ENCODE results near the gene TCEAL9. TPM values are rescaled to one million over a fixed set of nuclear protein-coding genes. Genes with fewer than 3 reads are reported as not detected.

Gene TCEAL9
- 1 to 10 TPM in 3 of 5 donors, under 1 TPM in 1, not detected in 1; 0.65 to 1.7 (median 1.3) TPM for total RNA-seq
- total RNA-seq (2013), result 0.61 TPM
- 0.04 to 3.6 (median 0.55) reads per million in 29 experiments for total RNA-seq

- no peaks in the 10 kb centered on the region for H3K36me3 ChIP-seq (ENCODE audit: control insufficient read depth in 2 of 2, extremely low read depth in 1 of 2, insufficient read depth in 1 of 2, low read length in 1 of 2)
- POLR2A ChIA-PET, result interaction anchor here (0.7 to 1.1 kb wide), 2 partner anchors 18 to 329 kb away, joined by 3 to 4 read pairs; no protein-coding TSS in a partner anchor
- no peaks in the 10 kb centered on the region for H3K9me3 ChIP-seq
- CTCF ChIA-PET, result interaction anchor here in 1 of 2 donors (0.9 kb wide), 1 partner anchor 108 kb away, joined by 3 read pairs; no protein-coding TSS in a partner anchor
- 0% methylated on average over 9 of the region's 18 CpGs for WGBS (ENCODE audit: insufficient coverage)
- H3K27me3 ChIP-seq (replicated peaks in 1 of 2; ENCODE audit: control insufficient read depth in 2 of 2, extremely low read depth in 1 of 2, insufficient read depth in 2 of 2, low read length in 1 of 2), result no peaks in the 10 kb centered on the region
- no peaks in the 10 kb centered on the region for H3K9me3 Mint-ChIP-seq
- H3K27me3 Mint-ChIP-seq, result peaks cover 5 to 17% of the 10 kb centered on the region in 2 donors
- peak in 1 of 35 experiments; percentile 12 for DNase-seq
- H3K27ac Mint-ChIP-seq, result peak within 1 kb of the TSS in 1 of 2 donors; percentile 75
- ATAC-seq (replicated peaks in 1 of 4), result no peak
- H3K4me1 Mint-ChIP-seq, result peaks cover 5 to 13% (median 11%) of the 10 kb centered on the region in 3 donors
- H3K36me3 Mint-ChIP-seq, result no peaks in the 10 kb centered on the region
- H3K4me3 ChIP-seq (ENCODE audit: control insufficient read depth in 1 of 2, extremely low read depth in 1 of 2, low read length in 1 of 2), result peak within 1 kb of the TSS; percentile 54 to 88
- H3K27ac ChIP-seq (ENCODE audit: low read length), result no peak within 1 kb of the TSS
- peaks cover 0 to 13% of the 10 kb centered on the region in 2 experiments for H3K4me1 ChIP-seq (ENCODE audit: control insufficient read depth in 1 of 2, extremely low read depth in 1 of 2, insufficient read depth in 2 of 2, low read length in 2 of 2)
- H3K4me3 Mint-ChIP-seq, result peak within 1 kb of the TSS; percentile 74 to 86 (median 78)
Observed at GRCh38 chrX:103356130-103356798, at the start of gene TCEAL9. Gene TCEAL9 (plus strand): TSS chrX:103356506. CDS start chrX:103357685, 1,179 bp downstream.

DNA sequence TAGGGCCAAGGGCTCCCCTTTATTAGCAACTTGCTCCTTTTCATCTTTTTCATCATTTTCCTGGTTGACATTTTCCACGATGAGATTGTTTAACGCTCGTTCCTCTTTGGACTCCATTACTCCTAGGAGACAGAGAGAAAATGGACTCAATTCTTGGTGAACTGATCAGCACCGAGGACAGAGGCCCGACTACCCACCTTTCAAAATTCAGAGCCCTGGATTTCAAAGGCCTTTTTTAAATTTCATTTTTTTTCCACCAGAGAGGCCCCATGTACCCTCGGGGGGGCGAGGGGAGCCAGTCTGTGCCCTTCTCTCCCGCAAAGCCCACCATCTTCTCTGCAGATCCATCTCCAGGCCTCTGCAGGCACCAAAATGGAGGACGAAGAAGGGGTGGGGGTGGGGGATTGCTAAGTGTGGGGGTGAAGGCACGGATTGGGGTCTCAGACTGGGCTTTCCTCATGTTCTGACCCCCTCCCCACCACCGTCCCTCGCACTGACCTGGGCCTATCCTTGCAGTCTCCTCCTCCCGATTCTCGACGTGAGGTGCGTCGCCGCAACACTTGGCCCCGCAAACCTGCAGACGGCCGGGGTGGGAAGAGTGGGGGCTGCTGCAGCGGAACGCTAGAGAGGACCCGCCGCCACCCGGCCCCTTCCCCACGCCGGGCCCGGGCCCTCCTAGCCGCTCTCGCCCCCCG, 46.3 kb upstream of the TCEAL9 start:
- DNase-seq (peak in 5 of 35 experiments; percentile 1 to 3 (median 1)), ATAC-seq (replicated peaks in 1 of 4) (peak in 3 of 4 experiments; percentile 4 to 25 (median 14))
- CTCF ChIA-PET, result no interaction called here
- Mint-ChIP-seq H3K4me3 (peak overlapping the region; percentile 28 to 81 (median 80)), H3K9me3 (no peaks in the 10 kb centered on the region), H3K4me1 (peaks cover 1 to 5% (median 4%) of the 10 kb centered on the region in 3 donors), H3K36me3 (peaks cover 4% of the 10 kb centered on the region), H3K27me3 (peaks cover 0 to 6% of the 10 kb centered on the region in 2 donors), H3K27ac (no peak overlapping the region)
- Histone ChIP-seq H3K9me3 (no peaks in the 10 kb centered on the region), H3K4me1 (ENCODE audit: control insufficient read depth in 1 of 2, extremely low read depth in 1 of 2, insufficient read depth in 2 of 2, low read length in 2 of 2) (peaks cover 0 to 13% of the 10 kb centered on the region in 2 experiments), H3K36me3 (ENCODE audit: control insufficient read depth in 2 of 2, extremely low read depth in 1 of 2, insufficient read depth in 1 of 2, low read length in 1 of 2) (no peaks in the 10 kb centered on the region), H3K27ac (ENCODE audit: low read length) (no peak overlapping the region), H3K4me3 (ENCODE audit: control insufficient read depth in 1 of 2, extremely low read depth in 1 of 2, low read length in 1 of 2) (peak overlapping the region; percentile 52 to 58), H3K27me3 (replicated peaks in 1 of 2; ENCODE audit: control insufficient read depth in 2 of 2, extremely low read depth in 1 of 2, insufficient read depth in 2 of 2, low read length in 1 of 2) (no peaks in the 10 kb centered on the region)
- no CpG with 5 or more reads among the region's 32 CpGs for WGBS (ENCODE audit: insufficient coverage)
- POLR2A ChIA-PET, result interaction anchor here in 1 of 2 donors (0.7 kb wide), 1 partner anchor 64 kb away, joined by 8 read pairs; no protein-coding TSS in a partner anchor

GRCh38 chrX:103310555-103311398, 45.5 kb upstream of the TCEAL9 start, which contains the start of gene BEX2:
Gene BEX2 (minus strand): TSS chrX:103310990. CDS start chrX:103309976, 1,014 bp downstream.
- no peaks in the 10 kb centered on the region for H3K9me3 ChIP-seq
- H3K36me3 ChIP-seq (ENCODE audit: control insufficient read depth in 2 of 2, extremely low read depth in 1 of 2, insufficient read depth in 1 of 2, low read length in 1 of 2), result no peaks in the 10 kb centered on the region
- no peaks in the 10 kb centered on the region for H3K27me3 ChIP-seq (replicated peaks in 1 of 2; ENCODE audit: control insufficient read depth in 2 of 2, extremely low read depth in 1 of 2, insufficient read depth in 2 of 2, low read length in 1 of 2)
- POLR2A ChIA-PET, result interaction anchor here in 1 of 2 donors (0.7 kb wide), 1 partner anchor 50 kb away, joined by 6 read pairs; no protein-coding TSS in a partner anchor
- Mint-ChIP-seq H3K4me3 (peak within 1 kb of the TSS; percentile 79 to 81 (median 80)), H3K27me3 (peaks cover 0 to 6% of the 10 kb centered on the region in 2 donors), H3K36me3 (peaks cover 4% of the 10 kb centered on the region), H3K27ac (peak within 1 kb of the TSS; percentile 66 to 87), H3K9me3 (no peaks in the 10 kb centered on the region), H3K4me1 (peaks cover 0 to 4% (median 4%) of the 10 kb centered on the region in 3 donors)
- CTCF ChIA-PET, result interaction anchor here in 1 of 2 donors (0.6 to 1.4 kb wide), 2 partner anchors 12 to 153 kb away, joined by 3 to 5 read pairs; no protein-coding TSS in a partner anchor
- peak within 1 kb of the TSS; percentile 52 to 58 for H3K4me3 ChIP-seq (ENCODE audit: control insufficient read depth in 1 of 2, extremely low read depth in 1 of 2, low read length in 1 of 2)
- peak; percentile 60 to 89 (median 83) for DNase-seq
- ATAC-seq (replicated peaks in 1 of 4), result peak; percentile 99 to 100 (median 99)
- H3K27ac ChIP-seq (ENCODE audit: low read length), result peak within 1 kb of the TSS; percentile 58
- 3% methylated on average over 7 of the region's 52 CpGs for WGBS (ENCODE audit: insufficient coverage)
- H3K4me1 ChIP-seq (ENCODE audit: control insufficient read depth in 1 of 2, extremely low read depth in 1 of 2, insufficient read depth in 2 of 2, low read length in 2 of 2), result peaks cover 0 to 13% of the 10 kb centered on the region in 2 experiments

GRCh38 chrX:103311399-103311780, 44.9 kb upstream of the TCEAL9 start:
- H3K9me3 ChIP-seq, result no peaks in the 10 kb centered on the region
- ATAC-seq (replicated peaks in 1 of 4) (no peak), DNase-seq (no peak)
- Mint-ChIP-seq H3K4me1 (peaks cover 0 to 4% (median 4%) of the 10 kb centered on the region in 3 donors), H3K27ac (no peak overlapping the region), H3K36me3 (peaks cover 4% of the 10 kb centered on the region), H3K27me3 (peaks cover 0 to 6% of the 10 kb centered on the region in 2 donors), H3K9me3 (no peaks in the 10 kb centered on the region), H3K4me3 (peak overlapping the region; percentile 79 to 81 (median 80))
- ChIA-PET CTCF (interaction anchor here in 1 of 2 donors (0.6 to 1.4 kb wide), 2 partner anchors 11 to 152 kb away, joined by 3 to 5 read pairs; no protein-coding TSS in a partner anchor), POLR2A (interaction anchor here in 1 of 2 donors (0.7 kb wide), 1 partner anchor 51 kb away, joined by 6 read pairs; no protein-coding TSS in a partner anchor)
- H3K4me3 ChIP-seq (ENCODE audit: control insufficient read depth in 1 of 2, extremely low read depth in 1 of 2, low read length in 1 of 2), result peak overlapping the region in 1 of 2 donors; percentile 58
- no CpG with 5 or more reads among the region's 3 CpGs for WGBS (ENCODE audit: insufficient coverage)
- no peaks in the 10 kb centered on the region for H3K27me3 ChIP-seq (replicated peaks in 1 of 2; ENCODE audit: control insufficient read depth in 2 of 2, extremely low read depth in 1 of 2, insufficient read depth in 2 of 2, low read length in 1 of 2)
- peaks cover 0 to 13% of the 10 kb centered on the region in 2 experiments for H3K4me1 ChIP-seq (ENCODE audit: control insufficient read depth in 1 of 2, extremely low read depth in 1 of 2, insufficient read depth in 2 of 2, low read length in 2 of 2)
- H3K36me3 ChIP-seq (ENCODE audit: control insufficient read depth in 2 of 2, extremely low read depth in 1 of 2, insufficient read depth in 1 of 2, low read length in 1 of 2), result no peaks in the 10 kb centered on the region
- no peak overlapping the region for H3K27ac ChIP-seq (ENCODE audit: low read length)

DNA sequence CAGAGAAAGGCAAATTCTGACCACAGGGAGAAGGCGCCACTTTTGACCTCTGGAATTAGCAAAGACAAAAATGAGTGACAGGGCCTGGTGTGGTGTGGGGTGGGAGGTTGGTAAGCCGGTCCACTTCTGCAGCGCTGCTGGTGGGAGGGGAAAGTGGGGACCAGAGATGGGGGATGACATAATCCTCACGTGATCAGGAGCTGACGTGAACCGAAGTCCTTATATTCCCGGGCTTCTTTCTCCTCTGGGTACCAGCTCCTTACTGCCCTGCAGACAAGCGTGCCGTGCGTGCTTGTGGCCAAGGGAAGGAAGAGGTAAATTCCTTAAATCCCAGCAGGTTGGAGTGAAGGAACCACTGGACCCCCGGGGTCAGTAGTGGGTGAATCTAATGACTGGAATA, 26.3 kb upstream of the TCEAL9 start, which contains the start of gene TCEAL7:
TCEAL7 (plus strand) TSS at position 249 of the 400 bp plus-strand sequence. CDS start 1,165 bp downstream, outside the sequence.
- no CpG with 5 or more reads among the region's 11 CpGs for WGBS (ENCODE audit: insufficient coverage)
- H3K4me3 Mint-ChIP-seq, result no peak within 1 kb of the TSS
- H3K9me3 ChIP-seq, result no peaks in the 10 kb centered on the region
- H3K27me3 ChIP-seq (replicated peaks in 1 of 2; ENCODE audit: control insufficient read depth in 2 of 2, extremely low read depth in 1 of 2, insufficient read depth in 2 of 2, low read length in 1 of 2), result peaks cover 2 to 10% of the 10 kb centered on the region in 2 experiments
- no peaks in the 10 kb centered on the region for H3K36me3 Mint-ChIP-seq
- DNase-seq, result no peak
- H3K36me3 ChIP-seq (ENCODE audit: control insufficient read depth in 2 of 2, extremely low read depth in 1 of 2, insufficient read depth in 1 of 2, low read length in 1 of 2), result no peaks in the 10 kb centered on the region
- H3K9me3 Mint-ChIP-seq, result no peaks in the 10 kb centered on the region
- ChIA-PET POLR2A (interaction anchor here in 1 of 2 donors (0.7 kb wide), 1 partner anchor 40 kb away, joined by 3 read pairs; no protein-coding TSS in a partner anchor), CTCF (no interaction called here)
- H3K27ac ChIP-seq (ENCODE audit: low read length), result no peak within 1 kb of the TSS
- H3K27me3 Mint-ChIP-seq, result peaks cover 27 to 35% of the 10 kb centered on the region in 2 donors
- peaks cover 0 to 4% (median 3%) of the 10 kb centered on the region in 3 donors for H3K4me1 Mint-ChIP-seq
- H3K4me3 ChIP-seq (ENCODE audit: control insufficient read depth in 1 of 2, extremely low read depth in 1 of 2, low read length in 1 of 2), result no peak within 1 kb of the TSS
- ATAC-seq (replicated peaks in 1 of 4), result no peak
- H3K27ac Mint-ChIP-seq, result no peak within 1 kb of the TSS
- H3K4me1 ChIP-seq (ENCODE audit: control insufficient read depth in 1 of 2, extremely low read depth in 1 of 2, insufficient read depth in 2 of 2, low read length in 2 of 2), result no peaks in the 10 kb centered on the region

All from T-cell (primary cell).